ENCODE measurements around the gene TMEM269.

TMEM269 gene

GRCh38 chr1:42784946-42785693, at the start of gene TMEM269:
Gene TMEM269, plus strand, starts transcription at chr1:42784991. Its CDS starts 4,903 bp downstream, at chr1:42789894.
- DNase-seq = peak; percentile 55

GRCh38 chr1:42735056-42735455, 49.7 kb upstream of the TMEM269 start:
- DNase-seq = no peak

- no peak for DNase-seq
Measured at GRCh38 chr1:42735477-42736105, 49.2 kb upstream of the TMEM269 start.

- no peak for DNase-seq
Measured at GRCh38 chr1:42736152-42736551, 48.6 kb upstream of the TMEM269 start.

- no peak for DNase-seq
Measured at GRCh38 chr1:42736571-42737200, 48.1 kb upstream of the TMEM269 start.

GRCh38 chr1:42737257-42737656, 47.5 kb upstream of the TMEM269 start:
- no peak for DNase-seq

GRCh38 chr1:42737986-42738677, 46.7 kb upstream of the TMEM269 start:
- no peak for DNase-seq

- no peak for DNase-seq
Measured at GRCh38 chr1:42738678-42739226, 46.0 kb upstream of the TMEM269 start.

GRCh38 chr1:42739753-42740700, 44.8 kb upstream of the TMEM269 start, which contains the start of gene CLDN19:
Gene CLDN19, minus strand, starts transcription at chr1:42740236. Its CDS starts 173 bp downstream, at chr1:42740063.
- no peak for DNase-seq

- DNase-seq = no peak
Measured at GRCh38 chr1:42740851-42741580, 43.8 kb upstream of the TMEM269 start.

GRCh38 chr1:42741706-42742105, 43.1 kb upstream of the TMEM269 start:
- DNase-seq = no peak

GRCh38 chr1:42742141-42742540, 42.6 kb upstream of the TMEM269 start:
- DNase-seq = no peak

GRCh38 chr1:42742617-42743316, 42.0 kb upstream of the TMEM269 start:
- no peak for DNase-seq

- no peak for DNase-seq
Measured at GRCh38 chr1:42743317-42744147, 41.3 kb upstream of the TMEM269 start.

- no peak for DNase-seq
Measured at GRCh38 chr1:42744148-42744413, 40.7 kb upstream of the TMEM269 start.

- no peak for DNase-seq
Measured at GRCh38 chr1:42745851-42746250, 38.9 kb upstream of the TMEM269 start.

- DNase-seq = no peak
Measured at GRCh38 chr1:42746436-42747105, 38.2 kb upstream of the TMEM269 start.

GRCh38 chr1:42747125-42747524, 37.7 kb upstream of the TMEM269 start:
- no peak for DNase-seq

- no peak for DNase-seq
Measured at GRCh38 chr1:42748021-42748420, 36.8 kb upstream of the TMEM269 start.
